Measurements from ENCODE around the gene FASTK. TPM values are rescaled to one million over a fixed set of nuclear protein-coding genes. Genes with fewer than 3 reads are reported as not detected.

The FASTK gene
- total RNA-seq, 1 donor from 2014 or later = 56.1 TPM

GRCh38 chr7:151077705-151078232, 2.8 kb downstream of the FASTK start:
- H3K27ac ChIP-seq (ENCODE audit: low read depth, low read length) = no peak overlapping the region
- no peaks in the 10 kb centered on the region for H3K9me3 ChIP-seq (ENCODE audit: insufficient read depth, low read depth, low read length)
- H3K79me2 ChIP-seq (ENCODE audit: insufficient read depth, low read length) = peaks cover 43% of the 10 kb centered on the region
- FAIRE-seq = no peak
- H3K4me1 ChIP-seq (ENCODE audit: insufficient read depth, low read length) = peaks cover 33% of the 10 kb centered on the region
- H4K20me1 ChIP-seq (ENCODE audit: insufficient read depth, low read length) = peaks cover 56% of the 10 kb centered on the region
- H3K36me3 ChIP-seq (ENCODE audit: insufficient read depth, low read length) = peaks cover 16% of the 10 kb centered on the region
- no peak overlapping the region for H3K4me2 ChIP-seq (ENCODE audit: low read length)
- no peak overlapping the region for H3K4me3 ChIP-seq (ENCODE audit: insufficient read depth, low read depth, low read length)
- Mint-ChIP-seq H3K27me3 (ENCODE audit: low read depth, unreplicated experiment) (no peaks in the 10 kb centered on the region), H3K9me3 (ENCODE audit: unreplicated experiment) (no peaks in the 10 kb centered on the region), H3K4me3 (ENCODE audit: unreplicated experiment) (peak overlapping the region; percentile 70), H3K36me3 (ENCODE audit: low read depth, unreplicated experiment) (peaks cover 14% of the 10 kb centered on the region), H3K27ac (ENCODE audit: unreplicated experiment) (peak overlapping the region; percentile 34), H3K4me1 (ENCODE audit: low read depth, unreplicated experiment) (peaks cover 19% of the 10 kb centered on the region)
- no peak for TF ChIP-seq EZH2 (IDR thresholded peaks at IDR 0.05; ENCODE audit: insufficient read depth, low read length)
- TF ChIP-seq CTCF (IDR thresholded peaks at IDR 0.05; ENCODE audit: insufficient read depth, low read depth, low read length) = no peak
- no peaks in the 10 kb centered on the region for H3K27me3 ChIP-seq (ENCODE audit: insufficient read depth, low read length)
- H2AFZ ChIP-seq (ENCODE audit: low read depth, low read length) = no peak overlapping the region
- H3K9ac ChIP-seq (ENCODE audit: low read length) = peak overlapping the region; percentile 14
- no peak for DNase-seq (ENCODE audit: low read depth)

DNA sequence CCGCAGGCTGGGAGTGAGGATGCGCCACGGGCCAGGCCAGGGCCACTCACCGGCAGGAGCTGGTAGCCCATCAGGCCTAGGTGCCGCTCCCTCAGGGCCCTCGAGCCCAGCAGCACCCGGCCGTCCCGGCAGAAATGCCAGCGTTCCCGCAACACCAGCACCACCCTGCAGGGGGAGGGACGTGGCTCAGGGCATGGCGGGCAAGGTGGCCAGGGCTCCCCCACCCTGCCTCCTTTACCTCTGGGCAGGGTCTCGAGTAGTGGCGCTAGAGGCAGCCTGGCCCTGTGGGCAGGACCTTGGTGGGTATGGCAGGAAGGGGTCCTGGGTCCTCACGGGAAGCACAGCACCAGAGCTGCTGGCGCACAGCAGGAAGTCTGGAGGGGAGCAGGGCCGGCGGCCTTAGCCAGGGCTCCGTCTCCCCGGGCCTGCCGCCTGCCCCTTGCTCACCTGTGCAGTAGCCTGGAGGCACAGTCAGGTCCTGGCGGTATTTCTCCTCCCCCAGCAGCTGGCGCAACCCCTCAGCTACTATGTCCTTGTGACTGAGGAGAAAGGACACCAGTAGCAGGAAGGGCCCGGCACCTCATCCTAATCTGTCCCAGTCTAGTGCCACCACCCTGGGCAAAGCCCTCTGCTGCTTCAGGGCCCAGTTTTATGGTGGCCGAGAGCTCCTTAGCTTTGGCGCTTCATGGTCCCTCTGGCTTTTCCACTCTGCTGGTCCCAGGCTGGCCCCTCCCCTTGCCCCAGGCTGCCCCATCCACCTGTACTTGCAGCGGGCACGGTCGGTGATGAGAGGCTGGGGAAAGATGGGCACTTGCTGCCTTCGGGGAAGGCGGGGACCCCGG, 3.5 kb downstream of the FASTK start:
- Mint-ChIP-seq H3K4me3 (ENCODE audit: unreplicated experiment) (no peak overlapping the region), H3K9me3 (ENCODE audit: unreplicated experiment) (no peaks in the 10 kb centered on the region), H3K4me1 (ENCODE audit: low read depth, unreplicated experiment) (peaks cover 16% of the 10 kb centered on the region), H3K36me3 (ENCODE audit: low read depth, unreplicated experiment) (peaks cover 14% of the 10 kb centered on the region), H3K27me3 (ENCODE audit: low read depth, unreplicated experiment) (no peaks in the 10 kb centered on the region), H3K27ac (ENCODE audit: unreplicated experiment) (no peak overlapping the region)
- FAIRE-seq (no peak), DNase-seq (ENCODE audit: low read depth) (no peak)
- H3K27ac ChIP-seq (ENCODE audit: low read depth, low read length) = no peak overlapping the region
- peaks cover 56% of the 10 kb centered on the region for H4K20me1 ChIP-seq (ENCODE audit: insufficient read depth, low read length)
- H2AFZ ChIP-seq (ENCODE audit: low read depth, low read length) = no peak overlapping the region
- H3K4me3 ChIP-seq (ENCODE audit: insufficient read depth, low read depth, low read length) = no peak overlapping the region
- H3K9me3 ChIP-seq (ENCODE audit: insufficient read depth, low read depth, low read length) = no peaks in the 10 kb centered on the region
- no peak for TF ChIP-seq EZH2 (IDR thresholded peaks at IDR 0.05; ENCODE audit: insufficient read depth, low read length)
- TF ChIP-seq CTCF (IDR thresholded peaks at IDR 0.05; ENCODE audit: insufficient read depth, low read depth, low read length) = no peak
- peaks cover 27% of the 10 kb centered on the region for H3K4me1 ChIP-seq (ENCODE audit: insufficient read depth, low read length)
- peaks cover 36% of the 10 kb centered on the region for H3K79me2 ChIP-seq (ENCODE audit: insufficient read depth, low read length)
- no peak overlapping the region for H3K4me2 ChIP-seq (ENCODE audit: low read length)
- H3K9ac ChIP-seq (ENCODE audit: low read length) = no peak overlapping the region
- H3K36me3 ChIP-seq (ENCODE audit: insufficient read depth, low read length) = peaks cover 18% of the 10 kb centered on the region
- no peaks in the 10 kb centered on the region for H3K27me3 ChIP-seq (ENCODE audit: insufficient read depth, low read length)

DNA sequence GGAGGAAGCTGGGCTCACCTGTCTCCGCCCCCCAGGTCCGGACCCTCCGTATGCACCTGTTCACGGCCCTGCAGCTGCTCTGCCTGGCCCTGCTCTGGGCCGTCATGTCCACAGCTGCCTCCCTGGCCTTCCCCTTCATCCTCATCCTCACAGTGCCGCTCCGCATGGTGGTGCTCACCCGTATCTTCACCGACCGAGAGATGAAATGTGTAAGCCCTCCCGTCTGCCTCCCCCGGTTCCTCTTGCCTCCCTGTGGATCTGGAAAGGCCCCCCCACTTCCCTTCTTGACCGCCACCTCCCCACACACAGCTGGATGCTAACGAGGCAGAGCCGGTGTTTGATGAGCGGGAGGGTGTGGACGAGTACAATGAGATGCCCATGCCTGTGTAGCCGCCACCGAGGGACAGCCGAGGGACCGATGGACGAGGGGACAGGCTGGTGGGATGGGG, 4.6 kb downstream of the FASTK start:
- no peak for DNase-seq (ENCODE audit: low read depth)
- Histone ChIP-seq H3K4me3 (ENCODE audit: insufficient read depth, low read depth, low read length) (no peak overlapping the region), H4K20me1 (ENCODE audit: insufficient read depth, low read length) (peaks cover 56% of the 10 kb centered on the region), H3K9me3 (ENCODE audit: insufficient read depth, low read depth, low read length) (no peaks in the 10 kb centered on the region), H2AFZ (ENCODE audit: low read depth, low read length) (no peak overlapping the region), H3K4me2 (ENCODE audit: low read length) (no peak overlapping the region), H3K79me2 (ENCODE audit: insufficient read depth, low read length) (peaks cover 31% of the 10 kb centered on the region), H3K4me1 (ENCODE audit: insufficient read depth, low read length) (peaks cover 17% of the 10 kb centered on the region), H3K9ac (ENCODE audit: low read length) (no peak overlapping the region), H3K27me3 (ENCODE audit: insufficient read depth, low read length) (no peaks in the 10 kb centered on the region), H3K36me3 (ENCODE audit: insufficient read depth, low read length) (peaks cover 21% of the 10 kb centered on the region), H3K27ac (ENCODE audit: low read depth, low read length) (no peak overlapping the region)
- TF ChIP-seq EZH2 (IDR thresholded peaks at IDR 0.05; ENCODE audit: insufficient read depth, low read length) = no peak
- TF ChIP-seq CTCF (IDR thresholded peaks at IDR 0.05; ENCODE audit: insufficient read depth, low read depth, low read length) = no peak
- Mint-ChIP-seq H3K4me1 (ENCODE audit: low read depth, unreplicated experiment) (peaks cover 11% of the 10 kb centered on the region), H3K4me3 (ENCODE audit: unreplicated experiment) (peak overlapping the region; percentile 45), H3K36me3 (ENCODE audit: low read depth, unreplicated experiment) (peaks cover 14% of the 10 kb centered on the region), H3K9me3 (ENCODE audit: unreplicated experiment) (no peaks in the 10 kb centered on the region), H3K27ac (ENCODE audit: unreplicated experiment) (no peak overlapping the region), H3K27me3 (ENCODE audit: low read depth, unreplicated experiment) (no peaks in the 10 kb centered on the region)
- FAIRE-seq = no peak

Measured in astrocyte (in vitro differentiated cells and primary cell).